Activated naive CD8-positive, alpha-beta T cell treated with anti-CD3 and anti-CD28 coated beads, Interleukin-2, amount 50 U/mL, for 24 hours (primary cell): ENCODE results near the gene NUPR2.
A peak's percentile ranks its signal among the peaks of the same experiment; 100 is the strongest.
"Not testable (repeated sequence)": the region's sequence is repeated elsewhere in the genome, so short reads cannot be mapped to it uniquely, and the experiment has no call there.

Experiments
- ATAC-seq: fragments of 150-1000 bp; cut with Tn5 transposase; one replicate; pipeline ENCODE4 v1.10.0; 2021
- DNase-seq: peaks from one replicate; pipeline ENCODE4 v3.0.0; 2021
- H3K27ac Mint-ChIP-seq: one replicate; pipeline ENCODE4 v1.8.0; 2021; ENCODE audit warnings: mild to moderate bottlenecking, mixed read lengths
- H3K27me3 Mint-ChIP-seq: one replicate; pipeline ENCODE4 v1.8.0; 2021; ENCODE audit warnings: mixed read lengths
- H3K36me3 Mint-ChIP-seq: one replicate; pipeline ENCODE4 v1.8.0; 2021; ENCODE audit warnings: low read depth, mixed read lengths
- H3K4me1 Mint-ChIP-seq: one replicate; pipeline ENCODE4 v1.8.0; 2021; ENCODE audit warnings: mixed read lengths
- H3K4me3 Mint-ChIP-seq: one replicate; pipeline ENCODE4 v1.8.0; 2021; ENCODE audit warnings: mild to moderate bottlenecking, moderate library complexity, mixed read lengths
- H3K9me3 Mint-ChIP-seq: one replicate; pipeline ENCODE4 v1.8.0; 2021; ENCODE audit warnings: mixed read lengths

The NUPR2 gene

GRCh38 chr7:56074371-56074791, 41.8 kb downstream of the NUPR2 start:
- peaks cover 35% of the 10 kb centered on the region for H3K36me3 Mint-ChIP-seq
- no peak overlapping the region for H3K27ac Mint-ChIP-seq

DNA sequence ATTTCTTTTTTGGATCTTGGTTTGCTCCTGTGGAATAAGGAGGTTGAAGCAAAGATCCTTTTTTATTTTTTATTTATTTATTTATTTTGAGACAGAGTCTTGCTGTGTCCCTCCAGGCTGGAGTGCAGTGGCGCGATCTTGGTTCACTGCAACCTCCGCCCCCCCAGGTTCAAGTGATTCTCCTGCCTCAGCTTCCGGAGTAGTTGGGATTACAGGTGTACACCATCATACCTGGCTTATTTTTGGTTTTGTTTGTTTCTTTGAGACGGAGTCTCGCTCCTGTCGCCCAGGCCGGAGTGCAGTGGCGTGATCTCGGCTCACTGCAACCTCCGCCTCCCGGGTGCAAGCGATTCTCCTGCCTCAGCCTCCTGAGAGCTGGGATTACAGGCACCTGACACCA, 49.8 kb downstream of the NUPR2 start:
- peaks cover 32% of the 10 kb centered on the region for H3K4me1 Mint-ChIP-seq
- not testable (repeated sequence) for DNase-seq, H3K4me3 Mint-ChIP-seq, H3K9me3 Mint-ChIP-seq, H3K27me3 Mint-ChIP-seq, H3K27ac Mint-ChIP-seq, ATAC-seq
- H3K36me3 Mint-ChIP-seq: peaks cover 47% of the 10 kb centered on the region

More at GRCh38 chr7:56074371-56074791, 41.8 kb downstream of the NUPR2 start:
- H3K4me3 Mint-ChIP-seq: no peak overlapping the region
- H3K4me1 Mint-ChIP-seq: no peaks in the 10 kb centered on the region
- H3K27me3 Mint-ChIP-seq: no peaks in the 10 kb centered on the region
- peak; percentile 82 for ATAC-seq
- H3K9me3 Mint-ChIP-seq: no peaks in the 10 kb centered on the region
- peak; percentile 67 for DNase-seq
